ENCODE measurements around the gene PPP1R3C.

The PPP1R3C gene

DNA sequence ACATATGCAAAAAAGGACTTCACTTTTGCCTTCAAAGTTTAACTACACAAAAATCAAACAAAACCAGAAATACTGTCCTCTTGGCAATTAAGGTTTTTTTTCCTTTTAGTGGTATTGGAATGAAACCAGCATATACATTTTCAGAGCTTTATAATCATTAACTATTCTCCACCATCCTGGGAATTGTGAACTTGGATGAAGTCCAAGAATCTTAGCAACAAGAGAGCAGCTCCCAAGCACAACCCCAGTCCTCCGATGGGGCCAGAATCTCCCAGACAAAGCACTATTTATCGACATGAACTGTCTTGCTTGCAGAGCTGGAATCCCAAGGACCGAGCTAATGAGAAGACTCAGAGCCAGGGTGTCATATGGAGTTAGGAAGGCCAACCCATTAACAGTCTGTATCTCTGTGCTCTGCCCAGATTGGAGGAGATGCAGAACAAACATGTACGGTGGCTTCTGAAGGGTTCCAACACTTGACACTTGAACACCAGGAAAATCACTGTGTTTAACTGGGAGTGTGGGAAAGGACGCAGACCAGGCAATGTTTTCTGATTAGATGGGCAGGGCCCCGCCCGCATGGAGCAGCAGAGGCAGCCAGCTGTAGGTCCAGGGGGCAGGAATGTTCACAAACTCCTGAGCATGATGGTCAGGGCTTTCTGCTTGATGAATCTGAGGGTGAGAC is 35.5 kb downstream of the PPP1R3C start:
- DNase-seq, result no peak

DNA sequence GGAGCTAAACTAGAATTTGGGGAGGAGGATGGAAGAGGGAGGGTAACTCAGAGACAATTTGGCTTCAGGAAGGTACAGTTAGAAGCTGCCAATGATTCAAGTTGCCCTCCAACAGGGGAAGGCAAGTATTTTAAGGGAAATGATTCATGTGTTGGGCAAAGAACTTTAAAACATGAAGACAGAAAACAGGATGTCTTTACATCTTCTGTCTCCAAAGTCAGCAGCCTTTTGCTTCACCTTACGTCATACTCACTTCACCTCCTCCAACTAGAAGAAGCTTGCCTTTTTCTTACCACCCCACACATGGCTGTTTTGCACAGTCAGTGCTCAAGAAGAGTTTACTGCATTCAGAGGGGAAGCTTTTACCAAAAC is 36.1 kb downstream of the PPP1R3C start:
- no peak for DNase-seq

DNA sequence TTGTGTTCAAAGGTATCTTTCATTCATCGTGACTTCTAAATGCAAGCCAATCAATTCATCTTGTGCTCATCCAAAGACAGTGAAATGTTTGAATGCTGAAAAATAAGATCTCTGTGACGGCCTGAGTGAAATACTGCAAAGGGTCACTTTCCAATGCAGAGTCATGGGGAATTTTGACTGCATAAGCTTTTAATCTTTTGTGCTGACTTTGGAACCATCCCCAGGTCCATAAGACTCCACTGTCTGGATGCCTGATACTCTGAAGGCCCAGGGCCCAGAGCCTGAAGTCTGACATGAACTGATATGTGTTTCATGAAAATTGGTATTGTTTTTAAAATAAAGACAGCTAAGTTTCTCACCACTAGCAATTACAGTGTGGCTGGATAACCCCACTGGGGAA is 39.0 kb downstream of the PPP1R3C start:
- DNase-seq, result no peak

DNA sequence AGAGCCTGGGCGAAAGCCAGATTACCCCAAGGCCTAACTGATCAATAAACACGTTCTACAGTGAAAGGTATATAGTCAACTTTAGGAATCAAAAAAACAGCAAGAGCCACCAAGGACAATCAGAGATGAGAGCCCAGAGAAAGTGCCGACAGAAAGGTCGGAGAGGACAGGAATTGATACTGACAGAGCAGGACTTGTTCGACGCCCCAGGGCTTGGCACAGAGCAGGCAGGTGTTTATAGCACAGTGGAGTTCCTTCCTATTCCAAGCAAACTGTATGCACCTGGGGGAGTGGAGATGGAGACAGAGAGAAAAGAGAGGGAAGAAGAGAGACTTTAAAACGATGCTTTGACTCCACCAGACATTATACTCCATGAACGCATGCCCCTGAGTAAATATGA is 39.5 kb downstream of the PPP1R3C start:
- DNase-seq, result no peak

DNA sequence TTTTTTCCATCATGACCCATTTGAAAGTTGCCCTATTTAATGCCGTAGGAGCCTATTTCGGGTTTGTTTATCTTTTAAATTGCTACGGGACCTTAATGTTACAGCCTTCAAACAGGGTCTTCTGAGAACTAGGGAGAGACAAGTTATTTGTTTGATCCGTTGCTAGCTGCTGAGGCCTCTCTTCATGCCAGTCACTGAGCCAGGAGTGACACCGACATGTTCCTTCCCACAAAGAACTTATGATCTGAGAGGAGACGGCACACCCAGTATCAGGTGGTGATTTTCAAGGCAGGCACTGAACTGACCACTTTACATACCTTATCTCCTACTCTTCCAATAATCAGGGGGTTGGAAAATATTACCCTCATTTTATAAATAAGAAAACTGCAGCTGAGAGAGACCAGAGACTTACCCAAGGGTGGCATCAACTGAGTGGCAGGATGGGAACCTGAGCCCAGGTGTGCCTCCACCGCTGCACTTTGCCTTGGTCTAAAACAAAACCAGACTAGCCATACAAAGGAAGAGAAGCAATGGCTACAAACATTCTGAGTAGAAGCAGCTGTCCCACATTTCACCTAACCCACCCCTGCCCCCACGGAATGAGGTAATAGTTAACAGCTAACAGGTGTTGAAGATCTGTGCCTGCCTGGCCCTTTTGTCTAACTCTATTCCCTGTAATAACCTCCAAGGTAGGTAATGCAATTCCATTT is 40.5 kb downstream of the PPP1R3C start:
- no peak for DNase-seq

DNA sequence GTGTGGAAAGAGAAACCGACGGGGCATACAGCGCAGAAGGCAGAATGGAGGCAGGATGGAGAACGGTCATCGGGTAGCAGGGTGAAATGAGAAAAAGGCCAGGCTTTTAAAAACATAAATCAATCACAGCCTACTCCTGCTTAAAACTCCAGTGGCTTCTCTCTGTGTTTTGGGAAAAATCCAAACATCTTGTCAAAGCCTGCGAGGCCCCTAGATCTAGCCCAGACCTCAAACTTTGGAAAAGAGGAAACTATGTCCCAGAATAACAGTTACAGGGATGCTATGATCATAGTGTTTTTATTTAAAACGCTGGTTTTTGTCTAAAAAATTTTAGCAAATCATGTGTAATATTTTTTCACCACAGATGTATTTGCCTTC is 41.1 kb downstream of the PPP1R3C start:
- DNase-seq, result no peak

DNA sequence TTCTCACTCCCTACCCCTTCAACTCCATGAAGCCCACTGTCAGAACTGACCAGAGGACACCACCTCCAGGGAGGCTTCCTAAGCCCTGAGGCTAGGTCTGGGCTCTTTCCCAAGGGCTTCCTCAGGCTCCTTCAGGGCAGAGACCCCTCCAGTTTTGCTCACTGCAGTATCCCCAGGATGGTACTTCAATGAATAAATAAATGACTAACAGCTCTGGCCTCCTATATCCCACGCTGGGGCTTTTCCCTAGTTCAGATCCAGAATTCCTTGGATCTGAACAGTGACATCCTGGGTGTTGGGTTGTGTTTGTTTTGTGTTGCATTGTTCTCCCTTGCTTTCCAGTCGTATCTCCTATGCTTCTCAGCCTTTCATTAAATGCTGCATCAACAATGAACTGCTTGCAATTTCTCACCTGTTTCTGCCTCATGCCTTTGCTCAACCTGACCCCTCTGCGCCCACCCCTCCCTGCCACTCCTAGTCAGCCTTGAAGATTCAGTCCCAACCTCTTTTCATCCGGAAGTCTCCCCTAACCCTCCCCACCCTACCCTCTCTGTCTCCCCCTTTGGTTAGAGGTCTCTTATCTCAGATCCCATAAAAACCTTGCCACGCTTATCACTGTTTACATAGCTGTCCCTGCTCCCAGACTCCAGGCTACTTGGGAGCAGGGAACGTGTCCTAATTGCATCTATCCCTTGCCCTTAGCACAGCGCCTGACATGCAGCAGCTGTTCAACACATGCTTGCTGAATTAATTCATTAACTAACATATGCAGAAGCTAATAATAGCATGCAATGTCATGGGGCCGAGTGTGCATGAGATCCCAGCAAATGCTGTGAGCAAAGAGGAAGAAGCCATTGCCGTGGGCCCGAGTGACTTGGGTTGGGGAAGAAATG is 41.7 kb downstream of the PPP1R3C start:
- DNase-seq, result no peak

DNA sequence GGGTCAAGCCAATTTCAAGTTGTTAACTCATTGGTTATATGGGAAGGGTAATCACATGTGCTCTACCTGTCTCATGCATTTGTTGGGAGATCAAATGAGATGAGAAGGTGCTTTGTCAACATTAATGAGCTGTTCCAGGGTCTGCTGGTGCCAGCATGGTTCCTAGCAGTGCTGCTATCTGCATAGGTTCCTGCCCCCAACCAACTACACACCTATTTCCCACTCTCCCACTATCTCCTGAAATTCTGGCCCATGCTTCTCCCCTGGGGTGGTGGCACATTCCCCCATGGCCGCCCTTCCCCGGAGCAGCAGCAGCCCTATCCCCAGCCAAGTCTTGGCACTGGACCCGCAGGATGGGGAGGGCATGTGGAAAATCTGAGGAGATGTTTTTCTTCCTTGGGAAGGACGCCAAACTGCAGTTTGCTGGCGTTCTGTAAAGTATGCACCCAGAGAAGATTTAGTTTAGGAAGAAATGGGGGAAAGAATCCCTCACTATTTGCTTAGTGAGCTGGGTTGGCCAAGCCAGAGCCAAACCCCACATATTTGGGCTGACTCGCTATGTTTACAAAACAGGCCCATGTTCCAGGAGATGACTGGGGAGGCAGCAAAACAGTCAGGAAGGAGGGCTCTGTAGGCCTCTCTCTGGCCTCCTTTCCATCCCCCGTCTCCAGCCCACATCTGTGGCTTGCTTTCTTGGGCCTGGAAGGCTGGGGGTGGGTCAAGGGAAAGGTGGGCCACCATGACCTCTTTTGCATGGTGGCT is 42.5 kb downstream of the PPP1R3C start:
- no peak for DNase-seq

DNA sequence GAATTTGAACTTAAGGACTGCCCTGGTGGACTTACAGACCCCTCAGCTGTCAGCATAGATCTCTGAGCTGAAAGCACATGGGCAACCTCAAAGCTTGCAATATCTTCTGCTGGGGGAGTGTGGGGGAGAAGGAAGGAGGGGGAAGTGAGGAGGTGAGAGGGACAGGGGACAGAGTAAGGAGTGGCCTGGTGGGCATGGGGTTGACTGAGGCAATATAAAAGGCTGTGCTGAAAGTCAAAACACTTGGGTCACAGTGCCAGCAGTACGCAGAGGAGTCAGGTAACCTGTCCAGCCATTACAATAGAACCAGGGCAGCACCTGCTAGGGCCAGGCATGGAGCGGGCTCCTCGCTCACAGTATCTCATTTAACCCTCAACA is 43.2 kb downstream of the PPP1R3C start:
- DNase-seq, result no peak

DNA sequence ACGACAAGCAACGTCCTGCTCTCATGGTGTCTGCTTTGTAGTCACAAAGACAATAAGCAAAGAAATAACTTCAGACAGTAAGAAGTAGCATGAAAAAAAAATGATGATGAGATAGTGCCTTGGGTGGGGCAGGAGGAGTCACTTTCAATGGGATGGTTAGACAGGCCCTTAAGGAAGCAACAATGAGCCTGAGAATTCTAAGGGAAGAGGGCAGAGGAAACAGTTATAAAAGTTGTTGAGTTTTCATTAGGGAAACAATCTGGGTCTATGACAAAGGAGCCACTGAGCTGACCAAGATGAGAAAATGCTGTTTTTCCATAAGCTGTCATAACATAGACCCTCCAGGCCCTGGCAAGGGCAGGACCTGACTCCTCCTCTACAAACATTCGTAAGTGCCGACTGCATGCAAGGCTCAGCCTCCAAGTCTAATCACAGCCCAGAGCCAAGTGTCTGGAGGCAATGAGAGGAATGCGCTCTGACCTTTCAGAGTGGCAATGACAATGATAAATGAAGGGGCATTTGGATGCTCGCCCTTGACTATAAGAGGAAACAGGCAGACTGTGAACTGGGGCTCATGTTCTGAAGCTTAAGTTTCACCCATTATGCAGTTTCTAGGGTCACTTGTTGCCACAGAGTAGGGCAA is 43.7 kb downstream of the PPP1R3C start:
- DNase-seq, result no peak

DNA sequence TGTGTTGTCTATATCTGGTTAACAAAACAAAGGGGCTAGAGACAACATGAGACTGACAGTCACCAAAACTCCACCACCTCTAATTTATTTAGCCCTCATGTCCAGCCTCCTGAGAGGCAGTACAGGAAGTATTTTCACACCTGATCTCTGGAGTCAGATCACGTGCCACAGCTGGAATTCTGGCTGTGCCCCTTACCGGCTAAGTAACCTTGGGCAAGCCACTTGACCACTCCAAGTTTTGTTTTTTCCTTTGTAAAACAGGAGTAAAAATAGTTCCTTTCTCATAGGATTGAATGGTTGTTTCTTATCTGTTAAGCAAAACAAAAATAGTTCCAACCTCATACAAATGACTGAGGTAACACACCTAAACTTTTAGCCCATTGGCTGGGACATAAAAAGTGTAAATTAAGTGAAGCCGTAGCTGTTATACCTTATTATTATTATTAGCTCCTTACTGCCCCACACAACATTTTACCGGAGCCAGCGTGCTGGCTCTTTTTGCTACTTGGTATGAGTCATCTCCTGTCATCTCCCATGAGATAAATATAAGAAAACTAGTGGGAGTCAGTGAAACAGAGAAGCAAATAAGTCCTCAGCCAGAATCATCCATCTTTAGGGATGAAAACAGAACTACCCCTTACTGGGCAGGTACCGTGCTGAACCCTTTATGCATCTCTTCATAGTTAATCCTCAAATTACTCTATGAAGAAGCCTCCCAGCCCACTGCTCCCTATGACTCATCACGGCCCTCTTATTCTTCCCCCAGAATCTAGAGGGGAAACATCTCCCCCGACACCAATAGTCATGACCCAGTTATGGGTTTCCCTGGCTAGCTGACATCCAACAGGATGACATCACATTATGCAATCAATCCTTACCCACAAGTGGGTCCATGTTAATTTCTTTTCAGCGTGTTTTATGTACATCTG is 44.9 kb downstream of the PPP1R3C start:
- DNase-seq, result no peak

DNA sequence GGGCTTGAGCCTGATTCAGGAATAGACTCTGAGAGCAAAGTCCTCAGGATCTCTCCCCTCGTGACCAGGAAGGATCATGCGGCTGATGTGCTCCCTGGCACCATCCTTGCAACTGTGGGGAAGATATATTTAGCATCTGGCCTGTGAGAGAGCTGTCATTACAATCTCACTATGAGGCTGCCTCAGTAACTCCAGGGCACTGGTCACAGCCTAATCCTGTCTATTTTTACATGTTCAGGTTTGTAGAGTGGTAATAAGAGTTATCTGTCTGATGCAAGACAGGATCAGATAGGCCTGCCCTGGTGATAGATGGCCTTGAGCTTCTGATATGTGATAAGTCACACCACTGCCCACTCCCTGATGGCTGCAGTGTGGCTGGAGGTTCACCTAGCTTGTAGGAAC is 50.7 kb downstream of the PPP1R3C start:
- DNase-seq, result no peak

DNA sequence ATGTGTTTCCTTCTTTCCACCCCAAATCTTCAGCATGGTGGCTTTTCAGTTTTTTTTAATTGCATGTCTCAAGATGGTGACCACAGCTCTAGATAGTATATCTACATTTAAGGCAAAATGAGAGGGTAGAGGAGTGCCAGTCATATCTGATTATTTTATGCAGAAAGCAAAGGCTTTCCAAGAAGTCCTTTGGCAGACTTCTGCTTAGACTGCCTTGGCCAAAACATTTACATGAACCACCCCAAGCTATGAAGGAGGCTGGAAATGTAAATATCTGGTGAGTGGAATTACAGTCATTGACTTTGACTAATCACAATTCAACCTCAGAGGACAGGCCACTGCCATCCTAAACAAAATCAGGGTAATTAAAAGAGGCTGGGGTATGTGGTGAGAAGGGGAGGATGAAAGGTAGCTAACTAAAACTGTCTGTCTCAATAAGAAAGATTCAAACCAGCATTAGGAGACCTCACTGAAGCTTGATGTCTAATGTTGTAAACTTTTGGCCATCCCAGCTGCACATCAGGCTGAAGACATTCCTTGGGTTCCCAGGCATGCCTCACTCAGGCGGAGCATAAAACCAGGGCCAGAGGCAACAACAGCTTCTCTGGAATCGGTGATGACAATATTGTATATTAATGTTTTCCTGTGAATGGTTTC is 53.4 kb downstream of the PPP1R3C start:
- DNase-seq, result no peak

Data from activated CD4-positive, alpha-beta T cell treated with anti-CD3 and anti-CD28 coated beads, Interleukin-2, amount 50 U/mL, for 16 hours (primary cell).